IMR-90 (cell line): Measurements from ENCODE around the gene RRP9. TPM values are rescaled to one million over a fixed set of nuclear protein-coding genes. Genes with fewer than 3 reads are reported as not detected.

Experiments
- ATAC-seq: fragments of 200-7000 bp; cut with Tn5 transposase; 2 replicates; pipeline ENCODE4 v1.9.1; 2020; ENCODE audit warnings: low read depth, mild to moderate bottlenecking, moderate library complexity
- BruUV-seq: library from RNA; stranded (reverse); fragments of 400-500 nt; replicated peaks from 2 replicates; lab custom pipeline; 2021; lab: Mats Ljungman, UMichigan
- CTCF ChIA-PET: fragments of 300-600 bp; formaldehyde crosslinking; extraction: SDS; loops from one replicate; lab custom pipeline; 2021; ENCODE audit warnings: antibody characterized with exemption; lab: Yijun Ruan, JAX
- POLR2A ChIA-PET: fragments of 300-600 bp; sonication (Branson Sonifier 250); formaldehyde crosslinking; loops from one replicate; lab custom pipeline; 2022; ENCODE audit warnings: antibody characterized with exemption; ENCODE audit not compliant: unreplicated experiment; lab: Charles Lee
- DNase-seq: peaks from one replicate; pipeline ENCODE4 v3.0.0; 2013
- H2AFZ ChIP-seq: replicated peaks from 2 replicates; pipeline ENCODE3; 2013; ENCODE audit warnings: low read length, mild to moderate bottlenecking; ENCODE audit not compliant: poor library complexity
- H2AK5ac ChIP-seq: 2 replicates; pipeline ENCODE4 v1.6.1; 2013; ENCODE audit warnings: low read depth, low read length, inconsistent platforms
- H2AK9ac ChIP-seq: replicated peaks from 2 replicates; pipeline ENCODE3; 2013; ENCODE audit warnings: mild to moderate bottlenecking, low read depth, low read length, moderate library complexity; ENCODE audit not compliant: poor library complexity
- H2BK120ac ChIP-seq: 2 replicates; pipeline ENCODE4 v1.6.1; 2013; ENCODE audit warnings: low read depth, low read length, inconsistent platforms
- H2BK15ac ChIP-seq: 3 replicates; pipeline ENCODE4 v1.6.1; 2013; ENCODE audit warnings: low read depth, low read length, inconsistent platforms
- H2BK20ac ChIP-seq: 2 replicates; pipeline ENCODE4 v1.6.1; 2013; ENCODE audit warnings: low read depth, mild to moderate bottlenecking, inconsistent platforms, low read length, moderate library complexity
- H2BK5ac ChIP-seq: 2 replicates; pipeline ENCODE4 v1.6.1; 2013; ENCODE audit warnings: mild to moderate bottlenecking, low read depth, low read length, inconsistent platforms; ENCODE audit not compliant: poor library complexity, severe bottlenecking
- H3K14ac ChIP-seq: replicated peaks from 2 replicates; pipeline ENCODE4 v1.6.1; 2013; ENCODE audit warnings: low read depth, low read length, inconsistent platforms
- H3K18ac ChIP-seq: 2 replicates; pipeline ENCODE4 v1.6.1; 2013; ENCODE audit warnings: low read depth, low read length, control low read depth
- H3K23ac ChIP-seq: 2 replicates; pipeline ENCODE4 v1.6.1; 2013; ENCODE audit warnings: low read depth, low read length, inconsistent platforms
- H3K27ac ChIP-seq: 2 replicates; pipeline ENCODE4 v1.5.1; 2013; ENCODE audit warnings: mild to moderate bottlenecking, control low read depth, low read length; ENCODE audit not compliant: insufficient read depth
- H3K27me3 ChIP-seq: 2 replicates; pipeline ENCODE4 v1.6.1; 2013; ENCODE audit warnings: low read length; ENCODE audit not compliant: control insufficient read depth, insufficient read depth
- H3K36me3 ChIP-seq: 2 replicates; pipeline ENCODE4 v1.6.1; 2013; ENCODE audit warnings: low read length, mixed read lengths; ENCODE audit not compliant: control insufficient read depth, insufficient read depth
- H3K4ac ChIP-seq: 2 replicates; pipeline ENCODE4 v1.6.1; 2013; ENCODE audit warnings: low read depth, low read length, inconsistent platforms
- H3K4me1 ChIP-seq: 2 replicates; pipeline ENCODE4 v1.6.1; 2013; ENCODE audit warnings: low read length, mixed read lengths; ENCODE audit not compliant: control insufficient read depth, insufficient read depth
- H3K4me2 ChIP-seq: 2 replicates; pipeline ENCODE4 v1.6.1; 2013; ENCODE audit warnings: low read depth, mild to moderate bottlenecking, control low read depth, low read length, moderate library complexity
- H3K4me3 ChIP-seq: 2 replicates; pipeline ENCODE4 v1.5.1; 2013; ENCODE audit warnings: low read depth, mild to moderate bottlenecking, control low read depth, low read length, moderate library complexity; ENCODE audit not compliant: insufficient read depth
- H3K56ac ChIP-seq: 2 replicates; pipeline ENCODE4 v1.6.1; 2013; ENCODE audit warnings: low read length, inconsistent platforms; ENCODE audit not compliant: insufficient read depth; ENCODE audit errors: extremely low read depth
- H3K79me1 ChIP-seq, 2 experiments: 2 replicates each; pipeline ENCODE4 v1.6.1; 2013; ENCODE audit warnings: low read length in 2 of 2, inconsistent platforms in 1 of 2, low read depth in 1 of 2
- H3K9ac ChIP-seq: 2 replicates; pipeline ENCODE4 v1.6.1; 2013; ENCODE audit warnings: low read depth, low read length, control low read depth
- H3K9me1 ChIP-seq: 2 replicates; pipeline ENCODE4 v1.6.1; 2013; ENCODE audit warnings: low read length, inconsistent platforms; ENCODE audit not compliant: insufficient read depth
- H3K9me3 ChIP-seq: 2 replicates; pipeline ENCODE4 v1.6.1; 2013; ENCODE audit warnings: low read length; ENCODE audit not compliant: control insufficient read depth, insufficient read depth
- H4K20me1 ChIP-seq: 2 replicates; pipeline ENCODE4 v1.6.1; 2013; ENCODE audit warnings: low read length, inconsistent platforms; ENCODE audit not compliant: insufficient read depth
- H4K5ac ChIP-seq: 2 replicates; pipeline ENCODE4 v1.6.1; 2013; ENCODE audit warnings: mild to moderate bottlenecking, low read depth, low read length, control low read depth
- H4K8ac ChIP-seq, 2 experiments: 2 replicates each; pipeline ENCODE4 v1.6.1; 2013; ENCODE audit warnings: low read depth in 2 of 2, low read length in 2 of 2, control low read depth in 1 of 2, inconsistent platforms in 1 of 2
- H4K91ac ChIP-seq: 2 replicates; pipeline ENCODE4 v1.6.1; 2013; ENCODE audit warnings: low read depth, low read length, inconsistent platforms; ENCODE audit not compliant: insufficient read depth
- BHLHE40 ChIP-seq: fragments of 150-350 bp; IDR thresholded peaks from 2 replicates; pipeline ENCODE4 v1.6.1; 2016; ENCODE audit warnings: mild to moderate bottlenecking, low read depth, low read length
- CEBPB ChIP-seq: IDR thresholded peaks from 2 replicates; pipeline ENCODE4 v1.6.1; 2012; ENCODE audit warnings: low read depth, low read length, improper control_type of control experiment
- FOS ChIP-seq: fragments of 150-350 bp; IDR thresholded peaks from 2 replicates; pipeline ENCODE4 v1.6.1; 2016; ENCODE audit warnings: low read depth, low read length
- MAFK ChIP-seq: IDR thresholded peaks from 2 replicates; pipeline ENCODE4 v1.6.1; 2012; ENCODE audit warnings: low read depth, low read length, improper control_type of control experiment
- RAD21 ChIP-seq: IDR thresholded peaks from 2 replicates; pipeline ENCODE4 v1.6.1; 2012; ENCODE audit warnings: low read length, improper control_type of control experiment
- RFX5 ChIP-seq: IDR thresholded peaks from 2 replicates; pipeline ENCODE4 v1.8.0; 2012; ENCODE audit warnings: low read depth, mild to moderate bottlenecking, low read length, moderate library complexity
- SMC3 ChIP-seq: fragments of 150-350 bp; IDR thresholded peaks from 2 replicates; pipeline ENCODE4 v1.6.1; 2016; ENCODE audit warnings: low read depth, mild to moderate bottlenecking, antibody characterized with exemption, low read length, moderate library complexity
- WGBS, 2 experiments: methylation state at CpG; one replicate each; pipeline versions ENCODE4 v1.1.5 to v1.1.7; 2013; ENCODE audit warnings: missing lambda C conversion rate in 2 of 2; ENCODE audit not compliant: insufficient read length in 1 of 2; ENCODE audit errors: extremely low coverage in 2 of 2; 5-methylcytosine and 5-hydroxymethylcytosine counted together
- dilution Hi-C: fragments of 300-500 bp; cut with HindIII; formaldehyde crosslinking; loops from one replicate; pipeline ENCODE4 v1.14.3; 2018; ENCODE audit warnings: low sequenced_read_pairs; ENCODE audit not compliant: unreplicated experiment
- in situ Hi-C: fragments of 300-500 bp; cut with MboI; formaldehyde crosslinking; loops from 3 replicates; pipeline ENCODE4 v1.14.3; 2019; ENCODE audit warnings: low sequenced_read_pairs, inconsistent platforms, mixed read lengths
- intact Hi-C: fragments of 100-400 bp; cut with micrococcal nuclease; formaldehyde crosslinking; loops from 2 replicates; pipeline ENCODE4 v1.10.0; 2022
- polyA plus RNA-seq, 3 experiments: library from polyadenylated mRNA; depleted of rRNA; stranded (reverse); fragments of >200 nt; gene quantifications; 2 replicates each; pipeline ENCODE4 v1.2.3, GENCODE V29; 2012; ENCODE audit warnings: low replicate concordance in 1 of 3
- total RNA-seq: library from RNA; depleted of rRNA; stranded (reverse); fragments of >200 nt; gene quantifications from 2 replicates; pipeline ENCODE4 v1.2.3, GENCODE V29; 2012

RRP9 gene
- total and polyA plus RNA-seq, 2 of the 4 experiments (the other 2 are of a cell fraction): 30.9 to 39.8 TPM

- Histone ChIP-seq H2BK15ac (no peak overlapping the region), H2BK120ac (no peak overlapping the region), H3K56ac (no peak overlapping the region), H3K27me3 (no peaks in the 10 kb centered on the region), H3K9me3 (no peaks in the 10 kb centered on the region), H2AFZ (no peak overlapping the region), H3K27ac (no peak overlapping the region), H2BK20ac (no peak overlapping the region), H4K20me1 (no peaks in the 10 kb centered on the region), H2AK9ac (no peak overlapping the region), H3K4me3 (no peak overlapping the region), H2BK5ac (no peak overlapping the region), H4K5ac (no peak overlapping the region), H3K23ac (no peak overlapping the region), H2AK5ac (no peak overlapping the region), H3K79me1 (peaks cover 0 to 4% of the 10 kb centered on the region in 2 experiments; a peak in 1 of 4 replicates), H3K4me1 (no peaks in the 10 kb centered on the region), H3K9me1 (no peaks in the 10 kb centered on the region), H3K9ac (no peak overlapping the region), H3K4ac (no peak overlapping the region), H3K18ac (no peak overlapping the region), H4K91ac (no peak overlapping the region), H3K36me3 (peaks cover 53% of the 10 kb centered on the region), H3K14ac (no peak overlapping the region), H3K4me2 (no peak overlapping the region), H4K8ac (no peak overlapping the region)
- in situ Hi-C loops: loop anchor here (25.0 kb wide), 1 partner anchor 545 kb away; the partner anchor contains the start of genes MANF and RBM15B
- BruUV-seq: no TSS peak
- ChIA-PET POLR2A (no interaction called here), CTCF (no interaction called here)
- 98% methylated on average over 6 of the region's 15 CpGs; no CpG with 5 or more reads in 1 of the 2 experiments for WGBS, 2 experiments
- dilution Hi-C loops: no loop called here
- no peak for TF ChIP-seq RAD21
- TF ChIP-seq BHLHE40: no peak
- no peak for TF ChIP-seq RFX5
- no peak for TF ChIP-seq FOS
- TF ChIP-seq SMC3: no peak
- no peak for TF ChIP-seq MAFK
- no peak for TF ChIP-seq CEBPB
- intact Hi-C loops: no loop called here
- ATAC-seq (no peak), DNase-seq (no peak)
Observed at GRCh38 chr3:51932471-51933370, 9.0 kb downstream of the RRP9 start.
